ENCODE measurements around the gene GABRG2.

Gene GABRG2

GRCh38 chr5:162196351-162196750 is 128.8 kb downstream of the GABRG2 start:
- no peak for DNase-seq

- DNase-seq: no peak
These were observed 134.8 kb downstream of the GABRG2 start for GRCh38 chr5:162202285-162202880.

All from midbrain (tissue), 1 donor.